ENCODE data around the gene RFLNA.

RFLNA gene

GRCh38 chr12:124336742-124337520 lies 42.0 kb downstream of the RFLNA start:
- DNase-seq (ENCODE audit: low read depth in 2 of 2, low spot score in 1 of 2) = no peak

- no peak for DNase-seq (ENCODE audit: low read depth in 2 of 2, low spot score in 1 of 2)
These were observed 42.7 kb downstream of the RFLNA start for GRCh38 chr12:124337622-124338021.

- no peak for DNase-seq (ENCODE audit: low read depth in 2 of 2, low spot score in 1 of 2)
These were observed 43.6 kb downstream of the RFLNA start for GRCh38 chr12:124338448-124338847.

- no peak for DNase-seq (ENCODE audit: low read depth in 2 of 2, low spot score in 1 of 2)
These were observed 44.1 kb downstream of the RFLNA start for GRCh38 chr12:124338876-124339603.

GRCh38 chr12:124340080-124340900 lies 45.4 kb downstream of the RFLNA start:
- DNase-seq (ENCODE audit: low read depth in 2 of 2, low spot score in 1 of 2) = no peak

- DNase-seq (ENCODE audit: low read depth in 2 of 2, low spot score in 1 of 2) = no peak
These were observed 46.8 kb downstream of the RFLNA start for GRCh38 chr12:124341645-124342069.

- DNase-seq (ENCODE audit: low read depth in 2 of 2, low spot score in 1 of 2) = no peak
These were observed 49.1 kb downstream of the RFLNA start for GRCh38 chr12:124344022-124344421.

GRCh38 chr12:124344526-124344925 lies 49.6 kb downstream of the RFLNA start:
- DNase-seq (ENCODE audit: low read depth in 2 of 2, low spot score in 1 of 2) = no peak

- DNase-seq (ENCODE audit: low read depth in 2 of 2, low spot score in 1 of 2) = no peak
These were observed 50.9 kb downstream of the RFLNA start for GRCh38 chr12:124345795-124346194.

- DNase-seq (ENCODE audit: low read depth in 2 of 2, low spot score in 1 of 2) = no peak
These were observed 51.7 kb downstream of the RFLNA start for GRCh38 chr12:124346425-124347168.

GRCh38 chr12:124347335-124347734 lies 52.4 kb downstream of the RFLNA start:
- no peak for DNase-seq (ENCODE audit: low read depth in 2 of 2, low spot score in 1 of 2)

- no peak for DNase-seq (ENCODE audit: low read depth in 2 of 2, low spot score in 1 of 2)
These were observed 53.1 kb downstream of the RFLNA start for GRCh38 chr12:124347805-124348658.

GRCh38 chr12:124348659-124349380 lies 53.9 kb downstream of the RFLNA start:
- no peak for DNase-seq (ENCODE audit: low read depth in 2 of 2, low spot score in 1 of 2)

- DNase-seq (ENCODE audit: low read depth in 2 of 2, low spot score in 1 of 2) = no peak
These were observed 55.6 kb downstream of the RFLNA start for GRCh38 chr12:124350491-124350890.

GRCh38 chr12:124351422-124351821 lies 56.5 kb downstream of the RFLNA start:
- DNase-seq (ENCODE audit: low read depth in 2 of 2, low spot score in 1 of 2) = no peak

- no peak for DNase-seq (ENCODE audit: low read depth in 2 of 2, low spot score in 1 of 2)
These were observed 57.4 kb downstream of the RFLNA start for GRCh38 chr12:124352257-124352656.

- no peak for DNase-seq (ENCODE audit: low read depth in 2 of 2, low spot score in 1 of 2)
These were observed 57.9 kb downstream of the RFLNA start for GRCh38 chr12:124352839-124353238.

GRCh38 chr12:124354400-124354799 lies 59.5 kb downstream of the RFLNA start:
- no peak for DNase-seq (ENCODE audit: low read depth in 2 of 2, low spot score in 1 of 2)

- no peak for DNase-seq (ENCODE audit: low read depth in 2 of 2, low spot score in 1 of 2)
These were observed 61.3 kb downstream of the RFLNA start for GRCh38 chr12:124356221-124356620.
